Measurements from ENCODE around the gene HTN1.

DNA sequence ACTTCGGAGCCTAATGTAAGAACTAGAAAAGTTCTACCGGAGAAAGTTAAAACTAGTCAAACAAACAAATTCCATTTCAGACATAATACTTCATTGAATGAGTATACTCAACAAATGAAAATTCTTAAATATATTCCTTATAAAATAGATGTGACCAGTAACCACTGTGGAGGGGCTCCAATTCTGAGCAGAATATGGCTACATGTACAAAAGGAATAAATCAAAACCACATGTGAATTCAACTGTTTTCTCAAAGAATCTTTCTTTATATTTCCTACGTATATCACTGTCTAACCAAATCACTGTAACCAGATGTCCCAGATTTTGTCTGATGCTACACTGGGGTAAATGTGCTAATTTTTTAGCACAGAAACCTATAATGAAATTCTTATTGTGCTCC, 49.0 kb downstream of the HTN1 start:
- TF ChIP-seq, protein P1, sequence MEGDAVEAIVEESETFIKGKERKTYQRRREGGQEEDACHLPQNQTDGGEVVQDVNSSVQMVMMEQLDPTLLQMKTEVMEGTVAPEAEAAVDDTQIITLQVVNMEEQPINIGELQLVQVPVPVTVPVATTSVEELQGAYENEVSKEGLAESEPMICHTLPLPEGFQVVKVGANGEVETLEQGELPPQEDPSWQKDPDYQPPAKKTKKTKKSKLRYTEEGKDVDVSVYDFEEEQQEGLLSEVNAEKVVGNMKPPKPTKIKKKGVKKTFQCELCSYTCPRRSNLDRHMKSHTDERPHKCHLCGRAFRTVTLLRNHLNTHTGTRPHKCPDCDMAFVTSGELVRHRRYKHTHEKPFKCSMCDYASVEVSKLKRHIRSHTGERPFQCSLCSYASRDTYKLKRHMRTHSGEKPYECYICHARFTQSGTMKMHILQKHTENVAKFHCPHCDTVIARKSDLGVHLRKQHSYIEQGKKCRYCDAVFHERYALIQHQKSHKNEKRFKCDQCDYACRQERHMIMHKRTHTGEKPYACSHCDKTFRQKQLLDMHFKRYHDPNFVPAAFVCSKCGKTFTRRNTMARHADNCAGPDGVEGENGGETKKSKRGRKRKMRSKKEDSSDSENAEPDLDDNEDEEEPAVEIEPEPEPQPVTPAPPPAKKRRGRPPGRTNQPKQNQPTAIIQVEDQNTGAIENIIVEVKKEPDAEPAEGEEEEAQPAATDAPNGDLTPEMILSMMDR (IDR thresholded peaks at IDR 0.05 in 2 of 3, conservative IDR thresholded peaks at IDR 0.05 in 1 of 3; ENCODE audit: borderline replicate concordance in 1 of 3, insufficient read depth in 1 of 3, low read depth in 2 of 3, low read length in 2 of 3): no peak
- no peak for TF ChIP-seq EZH2phosphoT487 (IDR thresholded peaks at IDR 0.05; ENCODE audit: borderline replicate concordance)
- TF ChIP-seq EGR1 (IDR thresholded peaks at IDR 0.05; ENCODE audit: low read depth): no peak
- TF ChIP-seq, protein P2, sequence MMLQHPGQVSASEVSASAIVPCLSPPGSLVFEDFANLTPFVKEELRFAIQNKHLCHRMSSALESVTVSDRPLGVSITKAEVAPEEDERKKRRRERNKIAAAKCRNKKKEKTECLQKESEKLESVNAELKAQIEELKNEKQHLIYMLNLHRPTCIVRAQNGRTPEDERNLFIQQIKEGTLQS (IDR thresholded peaks at IDR 0.05): no peak
- no peak for TF ChIP-seq POLR2A (IDR thresholded peaks at IDR 0.05; ENCODE audit: borderline replicate concordance, extremely low read depth, insufficient read depth, insufficient read length)
- TF ChIP-seq TCF7L2 (IDR thresholded peaks at IDR 0.05; ENCODE audit: borderline replicate concordance, extremely low read depth, insufficient read depth, insufficient read length): no peak
- TF ChIP-seq, protein P3, sequence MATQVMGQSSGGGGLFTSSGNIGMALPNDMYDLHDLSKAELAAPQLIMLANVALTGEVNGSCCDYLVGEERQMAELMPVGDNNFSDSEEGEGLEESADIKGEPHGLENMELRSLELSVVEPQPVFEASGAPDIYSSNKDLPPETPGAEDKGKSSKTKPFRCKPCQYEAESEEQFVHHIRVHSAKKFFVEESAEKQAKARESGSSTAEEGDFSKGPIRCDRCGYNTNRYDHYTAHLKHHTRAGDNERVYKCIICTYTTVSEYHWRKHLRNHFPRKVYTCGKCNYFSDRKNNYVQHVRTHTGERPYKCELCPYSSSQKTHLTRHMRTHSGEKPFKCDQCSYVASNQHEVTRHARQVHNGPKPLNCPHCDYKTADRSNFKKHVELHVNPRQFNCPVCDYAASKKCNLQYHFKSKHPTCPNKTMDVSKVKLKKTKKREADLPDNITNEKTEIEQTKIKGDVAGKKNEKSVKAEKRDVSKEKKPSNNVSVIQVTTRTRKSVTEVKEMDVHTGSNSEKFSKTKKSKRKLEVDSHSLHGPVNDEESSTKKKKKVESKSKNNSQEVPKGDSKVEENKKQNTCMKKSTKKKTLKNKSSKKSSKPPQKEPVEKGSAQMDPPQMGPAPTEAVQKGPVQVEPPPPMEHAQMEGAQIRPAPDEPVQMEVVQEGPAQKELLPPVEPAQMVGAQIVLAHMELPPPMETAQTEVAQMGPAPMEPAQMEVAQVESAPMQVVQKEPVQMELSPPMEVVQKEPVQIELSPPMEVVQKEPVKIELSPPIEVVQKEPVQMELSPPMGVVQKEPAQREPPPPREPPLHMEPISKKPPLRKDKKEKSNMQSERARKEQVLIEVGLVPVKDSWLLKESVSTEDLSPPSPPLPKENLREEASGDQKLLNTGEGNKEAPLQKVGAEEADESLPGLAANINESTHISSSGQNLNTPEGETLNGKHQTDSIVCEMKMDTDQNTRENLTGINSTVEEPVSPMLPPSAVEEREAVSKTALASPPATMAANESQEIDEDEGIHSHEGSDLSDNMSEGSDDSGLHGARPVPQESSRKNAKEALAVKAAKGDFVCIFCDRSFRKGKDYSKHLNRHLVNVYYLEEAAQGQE (IDR thresholded peaks at IDR 0.05; ENCODE audit: low read depth): no peak
- TF ChIP-seq ZFX (IDR thresholded peaks at IDR 0.05): no peak
- no peak for TF ChIP-seq EZH2 (IDR thresholded peaks at IDR 0.05)
- TF ChIP-seq SIN3A (IDR thresholded peaks at IDR 0.05; ENCODE audit: low read depth): no peak
- TF ChIP-seq POLR2AphosphoS5 (IDR thresholded peaks at IDR 0.05; ENCODE audit: low read depth, low read length): no peak
- no peak for TF ChIP-seq JUND (IDR thresholded peaks at IDR 0.05)
- TF ChIP-seq CEBPB (IDR thresholded peaks at IDR 0.05; ENCODE audit: low read depth): no peak
- TF ChIP-seq SP1 (IDR thresholded peaks at IDR 0.05; ENCODE audit: low read depth): no peak

Measured in HCT116 (cell line).